Activated T-helper 1 cell treated with Interleukin-2 at 50 U/mL for 16 hours (primary cell): ENCODE results near the gene INAFM1.
A peak's percentile ranks its signal among the peaks of the same experiment; 100 is the strongest.
"Not testable (repeated sequence)": the region's sequence is repeated elsewhere in the genome, so short reads cannot be mapped to it uniquely, and the experiment has no call there.

ENCODE experiments used
- DNase-seq: peaks from one replicate; pipeline ENCODE4 v3.0.0-alpha.2; 2020; ENCODE audit warnings: low read depth

Gene INAFM1

GRCh38 chr19:47240996-47241918 lies 33.4 kb upstream of the INAFM1 start:
- peak; percentile 79 for DNase-seq

DNA sequence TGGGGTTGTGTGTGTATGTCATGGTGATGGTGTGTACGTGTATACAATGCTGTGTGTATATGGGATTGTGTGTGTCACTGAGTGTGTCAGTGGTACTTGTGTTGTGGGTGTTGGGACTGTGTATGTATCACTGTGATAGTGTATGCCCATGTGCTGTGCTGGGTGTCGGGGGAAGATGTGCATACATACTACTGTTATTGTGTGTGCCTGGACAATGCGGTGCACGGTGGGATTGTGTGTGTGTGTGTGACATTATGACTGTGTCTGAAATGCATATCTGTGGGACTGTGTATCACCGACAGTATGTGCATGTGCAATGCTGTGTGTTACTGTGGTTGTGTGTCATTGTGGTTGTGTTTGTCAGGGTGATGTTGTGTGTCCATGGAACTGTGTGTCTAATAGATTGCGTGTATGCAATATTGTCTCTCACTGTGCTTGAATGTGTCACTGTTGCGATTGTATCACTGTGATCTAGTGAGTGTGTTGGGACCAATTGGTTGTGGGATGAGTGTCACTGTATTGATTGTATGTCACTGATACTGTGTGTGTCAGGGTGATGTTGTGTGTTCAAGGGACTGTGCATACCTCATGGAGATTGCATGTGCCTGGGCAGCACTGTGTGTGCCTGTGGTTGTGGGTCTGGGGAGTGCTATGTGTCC lies 32.6 kb upstream of the INAFM1 start:
- no peak for DNase-seq

DNA sequence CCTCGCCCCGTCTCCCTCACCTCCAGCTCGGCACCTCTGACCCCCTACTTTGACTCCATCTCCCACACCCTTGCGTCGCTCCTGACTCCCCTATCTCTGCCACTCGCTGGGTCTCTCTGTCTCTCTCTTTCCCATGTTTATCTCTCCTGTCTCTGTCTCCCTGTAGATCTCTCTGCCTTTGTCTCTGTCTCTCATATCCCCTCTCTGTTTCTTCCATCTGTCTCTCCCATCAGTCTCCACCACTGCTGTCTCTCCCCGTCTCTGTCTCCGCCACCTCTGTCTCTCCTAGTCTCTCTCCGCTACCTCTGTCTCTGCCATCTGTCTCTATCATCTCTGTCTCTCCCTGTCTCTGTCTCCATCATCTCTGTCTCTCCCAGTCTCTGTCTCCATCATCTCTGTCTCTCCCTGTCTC lies 31.3 kb upstream of the INAFM1 start:
- no peak for DNase-seq

GRCh38 chr19:47243776-47244547 lies 30.7 kb upstream of the INAFM1 start:
- peak; percentile 88 for DNase-seq

GRCh38 chr19:47247308-47247990 lies 27.2 kb upstream of the INAFM1 start:
- peak; percentile 65 for DNase-seq

- not testable (repeated sequence) for DNase-seq
Measured at GRCh38 chr19:47253016-47253415, 21.7 kb upstream of the INAFM1 start.

GRCh38 chr19:47253467-47253881 lies 21.2 kb upstream of the INAFM1 start:
- no peak for DNase-seq

GRCh38 chr19:47253970-47254369 lies 20.7 kb upstream of the INAFM1 start:
- no peak for DNase-seq

- DNase-seq, result peak; percentile 82
Measured at GRCh38 chr19:47255879-47256692, 18.6 kb upstream of the INAFM1 start, which contains the start of gene CCDC9. Gene CCDC9, plus strand, starts transcription at chr19:47256525. Its CDS starts 1,876 bp downstream, at chr19:47258401.

- peak; percentile 95 for DNase-seq
Measured at GRCh38 chr19:47256693-47257410, 17.8 kb upstream of the INAFM1 start.

DNA sequence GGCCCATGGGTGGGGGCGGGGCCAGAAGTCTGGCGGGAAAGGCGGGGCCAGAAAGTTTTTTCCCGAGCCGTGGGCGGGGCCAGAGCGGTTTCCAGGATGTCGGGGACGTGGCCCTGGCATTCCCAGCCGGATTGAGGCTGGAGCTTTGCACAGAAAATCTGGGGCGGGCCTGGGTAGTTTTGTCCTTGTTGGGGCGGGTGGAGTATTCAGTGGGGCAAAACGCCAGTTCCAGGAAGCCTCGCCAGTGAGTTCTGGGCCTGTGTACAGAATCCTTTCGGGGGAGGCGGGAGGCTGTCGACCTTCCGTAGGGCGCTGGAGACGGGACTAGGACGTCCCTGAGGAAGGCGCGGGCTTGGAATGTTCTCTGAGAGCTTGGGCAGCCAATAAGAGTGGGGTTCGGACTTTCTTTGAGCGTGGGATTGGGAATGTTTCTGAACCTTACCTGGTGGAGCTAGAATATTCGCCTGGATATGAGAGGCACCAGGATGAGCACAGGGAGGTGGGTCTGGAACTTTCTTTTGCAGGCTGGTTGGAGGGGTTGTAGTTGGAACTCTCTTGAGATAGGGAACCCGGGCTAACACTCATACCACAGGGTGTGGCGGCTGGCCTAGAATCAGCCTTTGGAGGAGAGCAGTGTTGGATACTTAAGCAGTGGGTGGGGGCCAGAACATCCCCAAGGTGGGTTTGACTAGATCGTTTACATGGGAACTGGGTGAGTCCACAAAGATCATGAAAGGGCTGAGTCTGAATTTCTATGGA lies 17.1 kb upstream of the INAFM1 start:
- DNase-seq, result no peak

GRCh38 chr19:47258434-47258833 lies 16.3 kb upstream of the INAFM1 start:
- DNase-seq, result no peak

GRCh38 chr19:47258895-47259555 lies 15.7 kb upstream of the INAFM1 start:
- no peak for DNase-seq

DNA sequence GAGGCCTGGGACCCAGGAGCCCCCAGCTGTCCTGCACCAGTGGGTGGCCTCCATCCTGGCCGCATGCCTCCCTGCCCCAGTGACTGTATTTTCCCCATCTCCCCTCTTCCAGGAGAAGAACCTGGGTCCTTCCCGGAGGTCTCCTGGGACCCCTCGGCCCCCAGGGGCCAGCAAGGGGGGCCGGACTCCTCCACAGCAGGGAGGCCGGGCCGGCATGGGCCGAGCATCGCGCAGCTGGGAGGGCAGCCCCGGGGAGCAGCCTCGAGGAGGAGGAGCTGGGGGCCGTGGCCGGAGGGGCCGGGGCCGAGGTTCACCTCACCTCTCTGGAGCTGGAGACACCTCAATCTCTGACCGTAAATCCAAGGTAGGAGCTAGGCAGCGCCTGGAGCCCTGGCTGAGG lies 14.2 kb upstream of the INAFM1 start:
- no peak for DNase-seq

- DNase-seq, result not testable (repeated sequence)
Measured at GRCh38 chr19:47261946-47262793, 12.5 kb upstream of the INAFM1 start.

- no peak for DNase-seq
Measured at GRCh38 chr19:47264629-47265028, 10.1 kb upstream of the INAFM1 start.

GRCh38 chr19:47266401-47266941 lies 8.2 kb upstream of the INAFM1 start:
- DNase-seq, result no peak

- no peak for DNase-seq
Measured at GRCh38 chr19:47267350-47267759, 7.3 kb upstream of the INAFM1 start.
